H1 (cell line): ENCODE data around the gene CCNI. TPM values are rescaled to one million over a fixed set of nuclear protein-coding genes. Genes with fewer than 3 reads are reported as not detected.

Experiments
- CTCF ChIA-PET: fragments of 300-600 bp; sonication (Branson Sonifier 250); formaldehyde crosslinking; loops from one replicate; lab custom pipeline; 2021; ENCODE audit not compliant: partially characterized antibody; lab: Charles Lee
- POLR2A ChIA-PET: fragments of 300-600 bp; sonication (Branson Sonifier 250); formaldehyde crosslinking; loops from one replicate; lab custom pipeline; 2021; ENCODE audit warnings: inconsistent platforms; ENCODE audit not compliant: partially characterized antibody; lab: Charles Lee
- DNase-seq, 2 experiments: peaks; one replicate each; pipeline versions ENCODE4 v3.0.0 to v3.0.0-alpha.2; 2010 to 2022; ENCODE audit warnings: low spot score in 2 of 2, low read depth in 1 of 2, mixed read lengths in 1 of 2
- FAIRE-seq: peaks from 2 replicates; lab custom pipeline; 2011; peaks lifted over from hg19 to GRCh38; lab: Jason Lieb, UNC
- H2AFZ ChIP-seq: 2 replicates; pipeline ENCODE4 v1.8.1; 2012; ENCODE audit warnings: low read length, inconsistent platforms
- H2AK5ac ChIP-seq: 2 replicates; pipeline ENCODE4 v1.6.1; 2013; ENCODE audit warnings: low read depth, low read length
- H2BK120ac ChIP-seq: replicated peaks from 2 replicates; pipeline ENCODE3; 2013; ENCODE audit warnings: low read depth, low read length, inconsistent platforms
- H2BK12ac ChIP-seq: 2 replicates; pipeline ENCODE4 v1.6.1; 2013; ENCODE audit warnings: low read depth, low read length
- H2BK15ac ChIP-seq: 2 replicates; pipeline ENCODE4 v1.6.1; 2013; ENCODE audit warnings: low read length
- H2BK20ac ChIP-seq: 2 replicates; pipeline ENCODE4 v1.6.1; 2013; ENCODE audit warnings: low read length
- H2BK5ac ChIP-seq: 2 replicates; pipeline ENCODE4 v1.6.1; 2013; ENCODE audit warnings: low read depth, low read length
- H3K14ac ChIP-seq: 2 replicates; pipeline ENCODE4 v1.6.1; 2013; ENCODE audit warnings: inconsistent platforms; ENCODE audit not compliant: insufficient read length
- H3K18ac ChIP-seq: 2 replicates; pipeline ENCODE4 v1.6.1; 2013; ENCODE audit warnings: low read length; ENCODE audit errors: extremely low read depth
- H3K23ac ChIP-seq: 2 replicates; pipeline ENCODE4 v1.6.1; 2013; ENCODE audit warnings: inconsistent platforms; ENCODE audit not compliant: insufficient read length
- H3K23me2 ChIP-seq: 2 replicates; pipeline ENCODE4 v1.6.1; 2013; ENCODE audit warnings: low read depth, low read length
- H3K27ac ChIP-seq: 2 replicates; pipeline ENCODE4 v1.6.1; 2011; ENCODE audit warnings: low read depth, low read length, inconsistent platforms
- H3K27me3 ChIP-seq, 4 experiments: replicated peaks in 1 of 4; 1 replicate in 1 of 4; 2 replicates in 3 of 4; pipeline versions ENCODE4 v1.6.1 to v1.8.1; 2011 to 2013; ENCODE audit warnings: low read length in 3 of 4, mild to moderate bottlenecking in 3 of 4, inconsistent platforms in 2 of 4, mixed read lengths in 2 of 4, moderate library complexity in 1 of 4; ENCODE audit not compliant: control insufficient read depth in 3 of 4, insufficient read depth in 3 of 4; ENCODE audit errors: extremely low read depth in 1 of 4
- H3K36me3 ChIP-seq, 4 experiments: 2 replicates each; pipeline versions ENCODE4 v1.6.1 to v1.8.1; 2011 to 2013; ENCODE audit warnings: mild to moderate bottlenecking in 4 of 4, low read length in 3 of 4, moderate library complexity in 2 of 4, control low read depth in 1 of 4, inconsistent platforms in 1 of 4; ENCODE audit not compliant: insufficient read depth in 4 of 4, control insufficient read depth in 2 of 4
- H3K4ac ChIP-seq: replicated peaks from 2 replicates; pipeline ENCODE3; 2013; ENCODE audit warnings: low read length, low read depth, mixed read lengths, inconsistent platforms; ENCODE audit not compliant: insufficient read length
- H3K4me1 ChIP-seq, 4 experiments: replicated peaks in 1 of 4; 1 replicate in 1 of 4; 2 replicates in 3 of 4; pipeline versions ENCODE4 v1.6.1 to v1.8.1; 2011 to 2013; ENCODE audit warnings: low read length in 3 of 4, inconsistent platforms in 2 of 4, mixed read lengths in 1 of 4; ENCODE audit not compliant: insufficient read depth in 4 of 4, control insufficient read depth in 3 of 4
- H3K4me2 ChIP-seq, 2 experiments: 2 replicates each; pipeline versions ENCODE4 v1.6.1 to v1.8.1; 2011 to 2013; ENCODE audit warnings: low read depth in 2 of 2, low read length in 2 of 2, control low read depth in 1 of 2, inconsistent platforms in 1 of 2, mild to moderate bottlenecking in 1 of 2; ENCODE audit not compliant: insufficient read depth in 1 of 2
- H3K4me3 ChIP-seq, 4 experiments: fragments of 200-600, 300-600 bp in 1 of 4; sonication (generic), shearing (Covaris generic), sonication (Bioruptor Twin) in 1 of 4; 2 replicates each; pipeline versions ENCODE4 v1.5.1 to v1.8.1; 2011 to 2016; ENCODE audit warnings: low read length in 4 of 4, low read depth in 3 of 4, control low read depth in 2 of 4, inconsistent platforms in 2 of 4, mild to moderate bottlenecking in 2 of 4, mixed read lengths in 1 of 4, moderate library complexity in 1 of 4; ENCODE audit not compliant: insufficient read depth in 2 of 4; ENCODE audit errors: extremely low read depth in 1 of 4
- H3K56ac ChIP-seq: replicated peaks from 2 replicates; pipeline ENCODE3; 2013; ENCODE audit warnings: low read depth, mild to moderate bottlenecking, mixed read lengths, low read length, inconsistent platforms; ENCODE audit not compliant: insufficient read length
- H3K79me1 ChIP-seq: 2 replicates; pipeline ENCODE4 v1.6.1; 2013; ENCODE audit warnings: low read depth, low read length, control low read depth
- H3K79me2 ChIP-seq, 2 experiments: 2 replicates each; pipeline versions ENCODE4 v1.6.1 to v1.8.1; 2012 to 2013; ENCODE audit warnings: low read length in 2 of 2, mild to moderate bottlenecking in 2 of 2, inconsistent platforms in 1 of 2; ENCODE audit not compliant: insufficient read depth in 2 of 2, control insufficient read depth in 1 of 2
- H3K9ac ChIP-seq, 4 experiments: replicated peaks in 1 of 4; 1 replicate in 1 of 4; 2 replicates in 3 of 4; pipeline versions ENCODE4 v1.6.1 to v1.8.1; 2011 to 2013; ENCODE audit warnings: low read depth in 3 of 4, low read length in 3 of 4, control low read depth in 2 of 4, mild to moderate bottlenecking in 2 of 4, moderate library complexity in 2 of 4, inconsistent platforms in 1 of 4; ENCODE audit errors: extremely low read depth in 1 of 4
- H3K9me3 ChIP-seq, 2 experiments: 2 replicates each; pipeline versions ENCODE4 v1.6.1 to v1.8.1; 2012 to 2013; ENCODE audit warnings: mild to moderate bottlenecking in 2 of 2, moderate library complexity in 2 of 2, control low read depth in 1 of 2, inconsistent platforms in 1 of 2, low read depth in 1 of 2, low read length in 1 of 2, mixed read lengths in 1 of 2; ENCODE audit not compliant: insufficient read depth in 2 of 2
- H4K20me1 ChIP-seq, 2 experiments: replicated peaks in 1 of 2; 2 replicates each; pipeline versions ENCODE3 to v1.8.1; 2011 to 2013; ENCODE audit warnings: inconsistent platforms in 2 of 2, low read length in 2 of 2, mild to moderate bottlenecking in 1 of 2; ENCODE audit not compliant: insufficient read depth in 2 of 2, control insufficient read depth in 1 of 2
- H4K5ac ChIP-seq: 2 replicates; pipeline ENCODE4 v1.6.1; 2013; ENCODE audit warnings: low read length, low read depth, mixed read lengths, inconsistent platforms; ENCODE audit not compliant: insufficient read length
- H4K8ac ChIP-seq: 2 replicates; pipeline ENCODE4 v1.8.0; 2013; ENCODE audit warnings: mild to moderate bottlenecking, moderate library complexity, low read length, inconsistent platforms; ENCODE audit not compliant: insufficient read depth; ENCODE audit errors: extremely low read depth
- H4K91ac ChIP-seq: replicated peaks from 2 replicates; pipeline ENCODE3; 2013; ENCODE audit warnings: low read length, mixed read lengths, inconsistent platforms; ENCODE audit not compliant: insufficient read length
- KDM5A ChIP-seq: fragments of 200-600 bp; IDR thresholded peaks from 2 replicates; pipeline ENCODE4 v1.7.1; 2012; ENCODE audit warnings: mild to moderate bottlenecking, low read length, inconsistent platforms, mixed read lengths
- POU5F1 ChIP-seq: IDR thresholded peaks from 2 replicates; pipeline ENCODE4 v1.6.1; 2011; ENCODE audit warnings: low read depth, mild to moderate bottlenecking, low read length, moderate library complexity
- RXRA ChIP-seq: IDR thresholded peaks from 2 replicates; pipeline ENCODE4 v1.6.1; 2011; ENCODE audit warnings: low read depth, mild to moderate bottlenecking, low read length, moderate library complexity; ENCODE audit not compliant: insufficient read depth
- SP1 ChIP-seq: IDR thresholded peaks from 2 replicates; pipeline ENCODE4 v1.6.1; 2011; ENCODE audit warnings: low read depth, low read length
- SRF ChIP-seq: IDR thresholded peaks from 2 replicates; pipeline ENCODE4 v1.6.1; 2011; ENCODE audit warnings: mild to moderate bottlenecking, low read depth, low read length, moderate library complexity
- TCF12 ChIP-seq: IDR thresholded peaks from 2 replicates; pipeline ENCODE4 v1.6.1; 2011; ENCODE audit warnings: low read depth, mild to moderate bottlenecking, low read length
- WGBS, 2 experiments: shearing (Covaris generic) in 1 of 2; methylation state at CpG; one replicate each; pipeline versions ENCODE4 v1.1.6 to v1.1.7; 2013 to 2015; ENCODE audit warnings: low lambda C conversion rate in 2 of 2, mixed read lengths in 2 of 2, inconsistent platforms in 1 of 2, low coverage in 1 of 2, missing lambda C conversion rate in 1 of 2; ENCODE audit not compliant: insufficient replicate concordance in 2 of 2, insufficient coverage in 1 of 2, insufficient read length in 1 of 2; ENCODE audit errors: extremely low coverage in 1 of 2, missing lambda C conversion rate in 1 of 2; 5-methylcytosine and 5-hydroxymethylcytosine counted together
- long read RNA-seq, 2 experiments: library from RNA in 1 of 2; library from capped mRNA in 1 of 2; stranded (forward); transcript quantifications; one replicate each; pipeline ENCODE4 v2.0.0, GENCODE V29; 2021; ENCODE audit warnings: inconsistent platforms in 1 of 2
- polyA minus RNA-seq, 3 experiments: library from RNA; depleted of rRNA, polyadenylated mRNA; stranded (reverse); fragments of >200 nt; gene quantifications; 1 replicate in 2 of 3; 2 replicates in 1 of 3; pipeline ENCODE4 v1.2.3, GENCODE V29; 2011
- polyA plus RNA-seq, 7 experiments: library from polyadenylated mRNA; depleted of rRNA in 3 of 7; stranded (reverse) in 5 of 7; unstranded in 2 of 7; fragments of >200 nt in 5 of 7; fragments of 200-250 nt in 2 of 7; gene quantifications; 1 replicate in 5 of 7; 2 replicates in 1 of 7; 4 replicates in 1 of 7; pipeline versions ENCODE4 v1.2.1 to v1.2.3, GENCODE V29; 2011 to 2013; ENCODE audit warnings: missing spikeins in 2 of 7, mixed read lengths in 2 of 7
- total RNA-seq: library from RNA; stranded (reverse); fragmentation: NEBNext Ultra II Directional; extraction: Animal tissue kit (Norgen Biotek cat#: 25700); gene quantifications from 2 replicates; pipeline ENCODE4 v1.2.1, GENCODE V29; 2021
- TF ChIP-seq, protein P1 (sequence below): IDR thresholded peaks from 2 replicates; pipeline ENCODE4 v1.6.1; 2011; ENCODE audit warnings: low read depth, mild to moderate bottlenecking, low read length; ENCODE audit not compliant: insufficient read depth

Gene CCNI
- 223 and 234 TPM in 2 replicates for total RNA-seq
- polyA plus RNA-seq (2011; rRNA removed) = 64.8 and 97.8 TPM in 2 replicates
- polyA plus RNA-seq (2011; cell fraction: cytosol; rRNA removed) = 81.2 TPM
- 37.7 TPM for polyA plus RNA-seq (2011; cell fraction: nucleus; rRNA removed)
- polyA plus RNA-seq (2012, experiment 1 of 2) = 164 to 315 TPM (median 178 TPM) in 4 replicates
- 92.4 TPM for polyA plus RNA-seq (2012, experiment 2 of 2)
- 165 TPM for polyA plus RNA-seq (2013, experiment 1 of 2)
- polyA plus RNA-seq (2013, experiment 2 of 2) = 165 TPM
- polyA minus RNA-seq (2011; rRNA and poly(A)+ RNA removed) = 348 and 404 TPM in 2 replicates
- polyA minus RNA-seq (2011; cell fraction: cytosol; rRNA and poly(A)+ RNA removed) = 156 TPM
- 113 TPM for polyA minus RNA-seq (2011; cell fraction: nucleus; rRNA and poly(A)+ RNA removed)
- long read RNA-seq, experiment 1, transcript CCNI-201 (7 exons, 2,772 nt) = major isoform, 54 of 179 reads
- long read RNA-seq, experiment 1, partial matches to known transcripts = 117 of 179 reads
- long read RNA-seq, experiment 1, other reads (novel, unspliced or antisense) = 8 of 179 reads
- long read RNA-seq, experiment 2, transcript CCNI-201 (7 exons, 2,772 nt) = major isoform, 5 of 18 reads
- long read RNA-seq, experiment 2, partial matches to known transcripts = 7 of 18 reads
- long read RNA-seq, experiment 2, other reads (novel, unspliced or antisense) = 6 of 18 reads

DNA sequence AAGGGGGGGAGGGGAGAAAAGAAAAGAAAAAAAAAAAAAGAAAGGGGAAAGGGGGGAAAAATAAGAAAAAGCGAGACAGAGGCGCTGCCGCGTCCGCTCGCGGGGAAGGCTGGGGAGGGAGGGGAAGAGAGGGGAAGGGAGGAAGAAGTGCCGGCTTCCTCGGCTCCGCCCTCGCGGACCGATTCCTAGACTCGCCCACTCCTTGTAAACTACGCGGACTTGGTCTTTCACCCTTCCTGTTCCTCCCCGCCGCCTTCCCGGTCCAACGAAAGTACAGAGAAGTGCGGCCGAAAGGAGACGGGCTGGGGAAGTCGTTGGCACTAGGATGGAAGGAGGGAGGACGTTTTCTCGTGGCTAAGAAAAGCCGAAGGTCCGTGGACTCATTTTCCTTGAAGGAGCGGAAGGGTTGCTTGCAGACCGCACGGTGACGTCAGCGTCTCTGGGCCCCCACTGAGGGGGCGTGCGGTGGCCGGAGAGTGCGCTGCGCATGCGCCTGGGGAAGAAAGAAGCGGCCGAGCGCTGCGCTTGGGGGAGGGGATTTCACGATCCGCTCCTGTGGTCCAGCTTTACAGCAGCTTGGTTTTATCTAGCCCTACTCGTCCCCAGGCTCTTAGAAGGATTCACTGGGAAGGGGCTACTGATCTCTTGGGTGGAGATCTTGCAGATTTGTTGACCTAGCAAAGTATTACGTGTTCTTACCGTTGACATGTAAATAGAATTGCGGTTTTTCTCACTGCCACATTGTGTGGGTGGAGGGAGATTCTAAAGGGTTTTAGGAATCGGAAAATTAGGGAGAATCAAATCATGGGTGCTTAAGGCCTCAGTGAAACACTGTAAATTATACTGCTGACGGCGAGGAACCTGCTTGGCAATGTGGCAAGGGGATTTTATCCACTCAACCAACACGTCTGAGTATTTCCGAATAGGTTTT lies at the start of gene CCNI:
Gene CCNI (minus strand): TSS at position 121 of the 931 bp plus-strand sequence. CDS start 9,627 bp downstream, outside the sequence.
- peak within 1 kb of the TSS; percentile 100 for H2BK5ac ChIP-seq
- 2% methylated on average over 38 of the region's 54 CpGs; no CpG with 5 or more reads in 1 of the 2 experiments for WGBS, 2 experiments
- FAIRE-seq = no peak
- H2BK12ac ChIP-seq = peak within 1 kb of the TSS; percentile 100
- H3K4me1 ChIP-seq = peaks cover 0 to 7% (median 3%) of the 10 kb centered on the region in 4 experiments; a peak in 3 of 7 replicates
- peak within 1 kb of the TSS; percentile 100 for H3K27ac ChIP-seq
- 0 out of 2 replicates have a peak within 1 kb of the TSS, but pooled peaks have one; percentile 55 for H2BK20ac ChIP-seq
- H2AFZ ChIP-seq = peak within 1 kb of the TSS; percentile 100
- H3K36me3 ChIP-seq = no peaks in the 10 kb centered on the region
- H4K20me1 ChIP-seq = peaks cover 18 to 26% of the 10 kb centered on the region in 2 experiments
- POLR2A ChIA-PET = interaction anchor here (0.6 to 5.2 kb wide), 13 partner anchors 14 to 133 kb away, joined by 3 to 39 read pairs (median 3); partner anchors contain the start of gene CCNG2
- H3K14ac ChIP-seq = no peak within 1 kb of the TSS
- peak within 1 kb of the TSS; percentile 81 to 93 for H3K4me2 ChIP-seq
- peak within 1 kb of the TSS; percentile 79 to 96 (median 90) for H3K4me3 ChIP-seq
- H3K79me2 ChIP-seq = peaks cover 18 to 40% of the 10 kb centered on the region in 2 experiments
- no peaks in the 10 kb centered on the region; the same call in 1 of the 2 replicates for H3K79me1 ChIP-seq
- CTCF ChIA-PET = interaction anchor here (0.9 to 2.4 kb wide), 7 partner anchors 12 to 127 kb away, joined by 3 to 6 read pairs (median 3); no protein-coding TSS in a partner anchor
- H3K23ac ChIP-seq = no peak within 1 kb of the TSS
- H2BK120ac ChIP-seq = peak within 1 kb of the TSS; percentile 84
- peak; percentile 92 to 97 for DNase-seq
- peak within 1 kb of the TSS; percentile 100 for H4K5ac ChIP-seq
- H2AK5ac ChIP-seq = no peak within 1 kb of the TSS
- peak within 1 kb of the TSS; percentile 36 for H3K4ac ChIP-seq
- H4K91ac ChIP-seq = peak within 1 kb of the TSS; percentile 99
- H4K8ac ChIP-seq = peak within 1 kb of the TSS; percentile 100; the same call in 1 of the 2 replicates
- H3K23me2 ChIP-seq = peaks cover 6% of the 10 kb centered on the region
- H3K9me3 ChIP-seq = no peaks in the 10 kb centered on the region
- peak within 1 kb of the TSS; percentile 100 for H3K18ac ChIP-seq
- H3K9ac ChIP-seq = peak within 1 kb of the TSS; percentile 86 to 100 (median 98)
- peak within 1 kb of the TSS; percentile 97 for H3K56ac ChIP-seq
- peak within 1 kb of the TSS; percentile 85; the same call in 1 of the 2 replicates for H2BK15ac ChIP-seq
- no peaks in the 10 kb centered on the region for H3K27me3 ChIP-seq
- TF ChIP-seq SRF (no peak), KDM5A (no peak), RXRA (no peak), POU5F1 (no peak), SP1 (no peak), TCF12 (no peak)
- TF ChIP-seq, protein P1, sequence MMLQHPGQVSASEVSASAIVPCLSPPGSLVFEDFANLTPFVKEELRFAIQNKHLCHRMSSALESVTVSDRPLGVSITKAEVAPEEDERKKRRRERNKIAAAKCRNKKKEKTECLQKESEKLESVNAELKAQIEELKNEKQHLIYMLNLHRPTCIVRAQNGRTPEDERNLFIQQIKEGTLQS = peak; percentile 8; the same call in 1 of the 2 replicates
